Body of pancreas (tissue), 4 donors: ENCODE data around the gene BICD2. TPM values are rescaled to one million over a fixed set of nuclear protein-coding genes. Genes with fewer than 3 reads are reported as not detected.
A peak's percentile ranks its signal among the peaks of the same experiment; 100 is the strongest.

Source experiments
- ATAC-seq: fragments of 150-250 bp; one replicate; pipeline ENCODE4 v1.9.1; 2016
- DNase-seq, 4 donors: peaks; one replicate each; pipeline ENCODE4 v3.0.0-alpha.2; 2019
- H3K27ac ChIP-seq, 4 donors: fragments of 200-600 bp; sonication (generic); 1 replicate in 3 of 4; 2 replicates in 1 of 4; pipeline versions ENCODE4 v1.5.1 to v1.6.1; 2016 to 2019; ENCODE audit warnings: mild to moderate bottlenecking in 1 of 4, mixed read lengths in 1 of 4, moderate library complexity in 1 of 4
- H3K27me3 ChIP-seq, 2 donors: fragments of 200-600 bp; sonication (generic); one replicate each; pipeline ENCODE4 v1.6.0; 2016; ENCODE audit warnings: mild to moderate bottlenecking in 1 of 2
- H3K36me3 ChIP-seq, 2 donors: fragments of 200-600 bp; sonication (generic); replicated peaks in 1 of 2; 2 replicates each; pipeline ENCODE4 v1.5.1; 2016; ENCODE audit warnings: low read depth in 2 of 2; ENCODE audit not compliant: insufficient read depth in 1 of 2
- H3K4me1 ChIP-seq: fragments of 200-600 bp; sonication (generic); one replicate; pipeline ENCODE4 v1.6.0; 2016
- H3K4me3 ChIP-seq, 2 donors: fragments of 200-600 bp; sonication (generic); 1 replicate in 1 of 2; 2 replicates in 1 of 2; pipeline ENCODE4 v1.5.1; 2016 to 2019
- H3K9me3 ChIP-seq, 3 donors: fragments of 200-600 bp; sonication (generic); 1 replicate in 2 of 3; 2 replicates in 1 of 3; pipeline ENCODE4 v1.5.1; 2016
- POLR2A ChIP-seq, 3 donors: fragments of 450-650 bp; IDR thresholded peaks; one replicate each; pipeline ENCODE4 v1.6.1; 2016; ENCODE audit warnings: antibody characterized with exemption in 3 of 3, mild to moderate bottlenecking in 2 of 3
- WGBS, 2 donors: methylation state at CpG; one replicate each; pipeline ENCODE4 v1.1.5; 2017; 5-methylcytosine and 5-hydroxymethylcytosine counted together
- intact Hi-C: fragments of 100-400 bp; cut with DNase I; formaldehyde crosslinking; loops from one replicate; pipeline ENCODE4 v1.15.1; 2023
- total RNA-seq, 2 donors: library from RNA; depleted of rRNA; stranded (reverse); fragments of >200 nt; gene quantifications; one replicate each; pipeline ENCODE4 v1.1.0, GENCODE V29; 2016
- TF ChIP-seq, protein P1 (sequence below), 7 experiments: fragments of 450-650 bp in 4 of 7; fragments of 200-600 bp in 3 of 7; sonication (generic) in 3 of 7; IDR thresholded peaks; one replicate each; pipeline ENCODE4 v1.5.1; 2016 to 2019; ENCODE audit warnings: antibody characterized with exemption in 7 of 7

The BICD2 gene
- total RNA-seq, 2 donors from 2014 or later, result 16.1 to 16.8 TPM

DNA sequence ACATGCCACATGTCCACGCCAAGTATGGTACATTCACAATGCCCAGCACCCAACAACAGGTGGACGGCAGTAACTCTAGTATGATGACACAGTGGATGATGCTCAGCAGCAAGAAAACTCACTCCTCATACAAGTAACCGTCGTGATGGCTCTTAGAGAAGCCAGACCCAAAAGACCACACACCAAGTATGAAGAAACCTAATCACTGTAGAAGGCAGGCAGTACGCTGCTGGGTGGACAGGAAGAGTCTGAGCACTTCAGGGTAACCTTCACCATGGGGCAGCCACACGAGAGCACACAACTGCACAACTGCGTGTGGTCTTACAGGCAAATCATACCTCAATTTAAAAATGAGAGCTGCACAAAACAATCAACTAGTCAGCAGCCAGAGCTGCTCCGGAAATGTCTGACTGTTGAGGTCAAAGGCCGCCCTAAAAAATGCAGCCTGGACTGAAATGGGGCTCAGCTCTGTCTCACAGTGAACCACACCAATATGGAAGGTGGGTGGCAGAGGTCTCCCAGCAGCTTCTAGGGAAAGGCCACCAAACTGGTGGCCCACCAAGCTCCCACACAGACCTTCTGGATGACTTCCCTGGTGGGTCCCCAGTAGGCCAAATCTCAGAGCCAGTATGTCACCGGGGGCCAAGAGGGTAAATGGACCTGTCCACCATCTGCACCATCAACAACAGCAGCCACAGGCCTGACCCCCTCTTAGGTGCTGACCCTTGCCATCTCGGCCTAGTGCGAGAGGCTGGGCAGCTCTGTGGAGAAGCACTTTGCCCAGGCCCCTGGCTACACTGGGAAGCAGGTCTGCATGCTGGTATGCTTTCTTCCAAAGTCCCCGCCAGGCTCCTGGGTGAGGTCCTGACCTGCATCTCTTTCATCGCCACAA, 17.8 kb downstream of the BICD2 start:
- 85 to 87% methylated on average over 9 to 14 of the region's 14 CpGs for WGBS, 2 donors
- TF ChIP-seq, protein P1, sequence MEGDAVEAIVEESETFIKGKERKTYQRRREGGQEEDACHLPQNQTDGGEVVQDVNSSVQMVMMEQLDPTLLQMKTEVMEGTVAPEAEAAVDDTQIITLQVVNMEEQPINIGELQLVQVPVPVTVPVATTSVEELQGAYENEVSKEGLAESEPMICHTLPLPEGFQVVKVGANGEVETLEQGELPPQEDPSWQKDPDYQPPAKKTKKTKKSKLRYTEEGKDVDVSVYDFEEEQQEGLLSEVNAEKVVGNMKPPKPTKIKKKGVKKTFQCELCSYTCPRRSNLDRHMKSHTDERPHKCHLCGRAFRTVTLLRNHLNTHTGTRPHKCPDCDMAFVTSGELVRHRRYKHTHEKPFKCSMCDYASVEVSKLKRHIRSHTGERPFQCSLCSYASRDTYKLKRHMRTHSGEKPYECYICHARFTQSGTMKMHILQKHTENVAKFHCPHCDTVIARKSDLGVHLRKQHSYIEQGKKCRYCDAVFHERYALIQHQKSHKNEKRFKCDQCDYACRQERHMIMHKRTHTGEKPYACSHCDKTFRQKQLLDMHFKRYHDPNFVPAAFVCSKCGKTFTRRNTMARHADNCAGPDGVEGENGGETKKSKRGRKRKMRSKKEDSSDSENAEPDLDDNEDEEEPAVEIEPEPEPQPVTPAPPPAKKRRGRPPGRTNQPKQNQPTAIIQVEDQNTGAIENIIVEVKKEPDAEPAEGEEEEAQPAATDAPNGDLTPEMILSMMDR (IDR thresholded peaks at IDR 0.05), result no peak
- no peak for TF ChIP-seq POLR2A (IDR thresholded peaks at IDR 0.05)

GRCh38 chr9:92745881-92746280, 18.8 kb downstream of the BICD2 start:
- H3K27ac ChIP-seq, result no peak overlapping the region
- no peak overlapping the region for H3K4me3 ChIP-seq
- no peaks in the 10 kb centered on the region for H3K27me3 ChIP-seq
- TF ChIP-seq POLR2A (IDR thresholded peaks at IDR 0.05), result no peak
- TF ChIP-seq, protein P1 (IDR thresholded peaks at IDR 0.05), result no peak
- no peaks in the 10 kb centered on the region for H3K9me3 ChIP-seq
- no peaks in the 10 kb centered on the region for H3K36me3 ChIP-seq
- DNase-seq (peak in 1 of 4 donors; percentile 2), ATAC-seq (no peak)
- peaks cover 30% of the 10 kb centered on the region for H3K4me1 ChIP-seq
- 75 to 96% methylated on average over 2 to 6 of the region's 6 CpGs for WGBS, 2 donors
- intact Hi-C loops, result no loop called here

More for the DNA sequence above, 17.8 kb downstream of the BICD2 start:
- DNase-seq (peak in 1 of 4 donors; percentile 8), ATAC-seq (no peak)
- no peak overlapping the region for H3K4me3 ChIP-seq
- H3K36me3 ChIP-seq, result no peaks in the 10 kb centered on the region
- H3K27ac ChIP-seq, result peak overlapping the region in 1 of 4 donors; percentile 37
- peaks cover 26% of the 10 kb centered on the region for H3K4me1 ChIP-seq
- no peaks in the 10 kb centered on the region for H3K27me3 ChIP-seq
- no peaks in the 10 kb centered on the region for H3K9me3 ChIP-seq
- intact Hi-C loops, result no loop called here

DNA sequence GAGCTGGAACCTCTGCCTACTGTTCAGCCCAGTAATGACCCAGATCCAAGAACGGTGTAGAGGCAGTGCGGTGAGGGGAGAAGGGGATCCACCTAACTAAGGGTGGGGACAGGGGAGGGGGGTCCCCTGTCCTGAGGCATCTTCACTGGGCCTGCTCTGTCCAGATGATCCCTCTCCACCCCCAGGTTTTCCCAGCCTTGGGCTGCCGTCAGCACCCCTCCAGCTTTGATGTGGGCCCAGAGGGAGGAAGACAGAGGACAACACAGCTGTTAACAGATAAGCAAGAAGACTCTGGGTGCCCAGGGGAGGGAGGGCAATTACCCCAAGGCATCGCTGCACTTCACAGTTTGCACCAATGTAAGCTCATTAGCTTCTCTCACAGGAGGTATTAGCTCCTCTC, 19.3 kb downstream of the BICD2 start:
- intact Hi-C loops, result no loop called here
- Histone ChIP-seq H3K9me3 (no peaks in the 10 kb centered on the region), H3K4me1 (peaks cover 34% of the 10 kb centered on the region), H3K27ac (no peak overlapping the region), H3K36me3 (no peaks in the 10 kb centered on the region), H3K27me3 (no peaks in the 10 kb centered on the region), H3K4me3 (no peak overlapping the region)
- ATAC-seq, result no peak
- WGBS, 2 donors, result 83 to 90% methylated on average over 4 of the region's 4 CpGs
- TF ChIP-seq, protein P1 (IDR thresholded peaks at IDR 0.05), result no peak
- TF ChIP-seq POLR2A (IDR thresholded peaks at IDR 0.05), result no peak
- DNase-seq, result peak in 1 of 4 donors; percentile 3

DNA sequence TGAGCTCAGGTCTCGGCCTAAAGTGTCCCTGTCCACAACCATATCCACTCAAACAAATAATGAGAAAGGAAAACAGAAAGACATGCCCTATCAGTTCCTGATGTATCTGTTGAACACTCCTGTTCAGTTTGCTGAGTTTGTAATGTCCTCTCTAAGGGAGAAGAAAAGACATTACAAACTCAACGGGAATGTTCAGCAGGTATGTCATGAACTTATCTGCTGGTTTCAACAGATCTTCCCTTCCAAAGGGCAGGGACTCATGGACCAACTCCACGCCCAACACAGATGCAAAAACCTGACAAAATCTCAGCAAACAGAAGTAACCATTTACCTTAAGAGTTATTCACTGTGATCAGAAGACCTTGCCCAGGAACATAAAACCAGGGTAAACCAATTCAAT, 23.7 kb downstream of the BICD2 start:
- intact Hi-C loops, result no loop called here
- Histone ChIP-seq H3K4me1 (peaks cover 36% of the 10 kb centered on the region), H3K4me3 (no peak overlapping the region), H3K9me3 (no peaks in the 10 kb centered on the region), H3K27me3 (no peaks in the 10 kb centered on the region), H3K27ac (peak overlapping the region in 2 of 4 donors; percentile 4 to 56), H3K36me3 (no peaks in the 10 kb centered on the region)
- TF ChIP-seq, protein P1 (IDR thresholded peaks at IDR 0.05), result no peak
- TF ChIP-seq POLR2A (IDR thresholded peaks at IDR 0.05), result no peak
- DNase-seq (no peak), ATAC-seq (no peak)
- 66 to 68% methylated on average over 3 of the region's 3 CpGs for WGBS, 2 donors
